Endothelial cell (in vitro differentiated cells): ENCODE measurements around the gene ZNF235. TPM values are rescaled to one million over a fixed set of nuclear protein-coding genes. Genes with fewer than 3 reads are reported as not detected.
A peak's percentile ranks its signal among the peaks of the same experiment; 100 is the strongest.

Experiments used
- DNase-seq: peaks from one replicate; pipeline ENCODE4 v3.0.0; 2021; ENCODE audit warnings: low spot score
- H3K27ac Mint-ChIP-seq: one replicate; pipeline ENCODE4 v1.8.0; 2021; ENCODE audit warnings: mixed read lengths, inconsistent platforms; ENCODE audit not compliant: unreplicated experiment
- H3K27me3 Mint-ChIP-seq: one replicate; pipeline ENCODE4 v1.8.0; 2021; ENCODE audit warnings: mild to moderate bottlenecking, moderate library complexity, mixed read lengths, inconsistent platforms; ENCODE audit not compliant: unreplicated experiment
- H3K36me3 Mint-ChIP-seq: one replicate; pipeline ENCODE4 v1.8.0; 2021; ENCODE audit warnings: mild to moderate bottlenecking, low read depth, mixed read lengths, inconsistent platforms; ENCODE audit not compliant: unreplicated experiment
- H3K4me1 Mint-ChIP-seq: one replicate; pipeline ENCODE4 v1.8.0; 2021; ENCODE audit warnings: mild to moderate bottlenecking, mixed read lengths, inconsistent platforms; ENCODE audit not compliant: unreplicated experiment
- H3K4me3 Mint-ChIP-seq: one replicate; pipeline ENCODE4 v1.8.0; 2021; ENCODE audit warnings: mild to moderate bottlenecking, mixed read lengths, inconsistent platforms; ENCODE audit not compliant: unreplicated experiment
- H3K9me3 Mint-ChIP-seq: one replicate; pipeline ENCODE4 v1.8.0; 2021; ENCODE audit warnings: mixed read lengths, inconsistent platforms; ENCODE audit not compliant: unreplicated experiment
- total RNA-seq: library from RNA; stranded (reverse); fragmentation: NEBNext Ultra II Directional; extraction: Animal tissue kit (Norgen Biotek cat#: 25700); gene quantifications from one replicate; pipeline ENCODE4 v1.2.1, GENCODE V29; 2021; ENCODE audit not compliant: unreplicated experiment
- TF ChIP-seq, protein P1 (sequence below): fragments of 200-600 bp; sonication (generic); IDR thresholded peaks from one replicate; pipeline ENCODE4 v1.5.0; 2021; ENCODE audit warnings: antibody characterized with exemption; ENCODE audit not compliant: unreplicated experiment

ZNF235 gene
- total RNA-seq, 1 donor from 2014 or later: 14.9 TPM

DNA sequence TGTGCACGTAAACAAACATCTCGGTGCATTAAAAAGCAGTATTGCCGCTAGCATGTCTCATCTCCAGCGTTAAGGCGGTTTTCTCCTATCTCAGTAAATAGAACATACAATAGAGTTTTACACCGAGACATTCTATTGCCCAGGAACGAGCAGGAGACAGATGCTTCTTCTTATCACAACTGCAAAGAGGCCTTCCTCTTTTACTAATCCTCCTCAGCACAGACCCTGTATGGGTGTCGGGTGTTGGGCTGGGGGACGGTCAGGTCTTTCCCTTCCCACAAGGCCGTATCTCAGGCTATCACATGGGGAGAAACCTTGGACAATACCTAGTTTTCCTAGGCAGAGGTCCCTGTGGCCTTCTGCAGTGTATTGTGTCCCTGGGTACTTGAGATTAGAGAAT lies 23.9 kb downstream of the ZNF235 start:
- Mint-ChIP-seq H3K27ac (peak overlapping the region; percentile 90), H3K27me3 (peaks cover 2% of the 10 kb centered on the region), H3K9me3 (no peaks in the 10 kb centered on the region), H3K36me3 (peaks cover 35% of the 10 kb centered on the region), H3K4me3 (peak overlapping the region; percentile 6), H3K4me1 (peaks cover 15% of the 10 kb centered on the region)
- peak; percentile 32 for DNase-seq
- TF ChIP-seq, protein P1, sequence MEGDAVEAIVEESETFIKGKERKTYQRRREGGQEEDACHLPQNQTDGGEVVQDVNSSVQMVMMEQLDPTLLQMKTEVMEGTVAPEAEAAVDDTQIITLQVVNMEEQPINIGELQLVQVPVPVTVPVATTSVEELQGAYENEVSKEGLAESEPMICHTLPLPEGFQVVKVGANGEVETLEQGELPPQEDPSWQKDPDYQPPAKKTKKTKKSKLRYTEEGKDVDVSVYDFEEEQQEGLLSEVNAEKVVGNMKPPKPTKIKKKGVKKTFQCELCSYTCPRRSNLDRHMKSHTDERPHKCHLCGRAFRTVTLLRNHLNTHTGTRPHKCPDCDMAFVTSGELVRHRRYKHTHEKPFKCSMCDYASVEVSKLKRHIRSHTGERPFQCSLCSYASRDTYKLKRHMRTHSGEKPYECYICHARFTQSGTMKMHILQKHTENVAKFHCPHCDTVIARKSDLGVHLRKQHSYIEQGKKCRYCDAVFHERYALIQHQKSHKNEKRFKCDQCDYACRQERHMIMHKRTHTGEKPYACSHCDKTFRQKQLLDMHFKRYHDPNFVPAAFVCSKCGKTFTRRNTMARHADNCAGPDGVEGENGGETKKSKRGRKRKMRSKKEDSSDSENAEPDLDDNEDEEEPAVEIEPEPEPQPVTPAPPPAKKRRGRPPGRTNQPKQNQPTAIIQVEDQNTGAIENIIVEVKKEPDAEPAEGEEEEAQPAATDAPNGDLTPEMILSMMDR: no peak

DNA sequence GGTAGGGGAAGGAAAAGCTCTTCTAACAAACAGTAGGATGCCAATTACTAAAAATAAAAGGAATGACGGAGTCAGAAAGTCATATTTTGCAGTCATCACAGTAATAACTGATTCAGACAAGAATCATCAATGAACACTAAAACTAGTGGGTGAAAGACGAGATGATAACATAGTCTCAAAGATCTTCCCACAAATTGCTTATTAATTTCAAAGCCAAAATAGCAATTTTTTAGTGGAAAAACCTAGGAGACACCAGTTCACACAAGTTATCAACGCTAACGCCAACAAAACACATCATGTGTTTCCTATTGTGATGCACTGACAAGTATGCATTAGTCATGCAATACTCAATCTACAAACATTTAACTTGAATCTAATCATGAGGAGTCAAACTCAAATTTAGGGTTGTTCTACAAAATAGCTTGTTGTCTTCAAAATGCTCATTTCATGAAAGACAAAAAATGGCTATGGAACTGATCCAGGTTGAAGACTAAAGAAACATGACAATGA lies 26.6 kb downstream of the ZNF235 start:
- DNase-seq: no peak
- H3K9me3 Mint-ChIP-seq: no peaks in the 10 kb centered on the region
- H3K27me3 Mint-ChIP-seq: no peaks in the 10 kb centered on the region
- H3K27ac Mint-ChIP-seq: no peak overlapping the region
- H3K4me1 Mint-ChIP-seq: peaks cover 15% of the 10 kb centered on the region
- H3K36me3 Mint-ChIP-seq: peaks cover 48% of the 10 kb centered on the region
- H3K4me3 Mint-ChIP-seq: peak overlapping the region; percentile 2
- TF ChIP-seq, protein P1: no peak

DNA sequence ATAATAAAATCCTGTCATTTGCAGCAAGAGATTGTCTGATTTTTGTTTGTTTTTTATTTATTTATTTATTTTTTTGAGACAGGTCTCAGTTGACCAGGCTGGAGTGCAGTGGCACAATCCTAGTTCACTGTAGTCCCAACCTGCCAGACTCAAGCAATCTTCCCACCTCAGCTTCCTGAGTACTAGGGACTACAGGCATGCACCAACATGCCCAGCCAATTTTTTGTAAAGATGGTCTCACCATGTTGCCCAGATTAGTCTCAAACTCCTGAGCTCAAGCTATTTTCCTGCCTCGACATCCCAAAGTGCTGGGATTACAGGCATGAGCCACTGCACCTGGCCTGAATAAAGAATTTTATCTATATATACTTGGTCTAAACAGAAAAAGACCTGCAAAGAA lies 27.5 kb downstream of the ZNF235 start:
- Mint-ChIP-seq H3K4me3 (no peak overlapping the region), H3K27me3 (no peaks in the 10 kb centered on the region), H3K4me1 (peaks cover 15% of the 10 kb centered on the region), H3K36me3 (peaks cover 56% of the 10 kb centered on the region), H3K9me3 (no peaks in the 10 kb centered on the region), H3K27ac (no peak overlapping the region)
- no peak for DNase-seq
- TF ChIP-seq, protein P1: no peak

DNA sequence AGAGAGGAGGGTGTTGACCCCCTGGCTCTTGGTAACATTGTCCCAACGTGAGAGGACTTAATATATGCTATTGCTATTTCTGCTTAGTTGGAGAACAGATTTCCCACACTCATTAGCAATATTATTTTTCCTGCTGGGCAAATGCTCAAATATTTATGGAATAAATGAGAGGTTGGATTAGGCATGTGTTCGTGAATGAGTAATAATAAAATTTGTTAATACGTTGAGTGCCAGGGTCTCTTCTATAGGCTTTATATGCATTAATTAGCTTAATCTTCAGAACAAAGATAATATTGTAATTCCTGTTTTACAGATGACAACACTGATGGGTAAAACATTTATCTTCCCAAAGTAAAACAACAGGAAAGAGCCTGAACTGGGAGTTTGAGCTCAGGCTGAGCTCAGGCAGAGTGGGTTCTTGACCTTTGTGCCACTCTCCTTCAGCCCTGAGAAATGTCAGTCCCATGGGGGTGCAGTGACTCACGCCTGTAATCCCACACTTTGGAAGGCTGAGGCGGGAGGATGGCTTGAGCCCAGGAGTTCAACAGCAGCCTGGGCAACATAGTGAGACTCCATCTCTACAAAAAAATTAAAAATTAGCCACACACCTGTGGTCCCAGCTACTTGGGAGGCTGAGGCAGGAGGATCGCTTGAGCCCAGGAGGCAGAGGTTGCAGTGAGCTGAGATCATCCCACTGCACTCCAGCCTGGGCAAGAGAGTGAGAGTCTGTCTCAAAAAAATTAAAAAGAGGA lies 44.0 kb downstream of the ZNF235 start:
- Mint-ChIP-seq H3K4me1 (peaks cover 6% of the 10 kb centered on the region), H3K4me3 (peak overlapping the region; percentile 90), H3K27me3 (no peaks in the 10 kb centered on the region), H3K27ac (no peak overlapping the region), H3K36me3 (peaks cover 15% of the 10 kb centered on the region), H3K9me3 (no peaks in the 10 kb centered on the region)
- no peak for DNase-seq
- TF ChIP-seq, protein P1: no peak

DNA sequence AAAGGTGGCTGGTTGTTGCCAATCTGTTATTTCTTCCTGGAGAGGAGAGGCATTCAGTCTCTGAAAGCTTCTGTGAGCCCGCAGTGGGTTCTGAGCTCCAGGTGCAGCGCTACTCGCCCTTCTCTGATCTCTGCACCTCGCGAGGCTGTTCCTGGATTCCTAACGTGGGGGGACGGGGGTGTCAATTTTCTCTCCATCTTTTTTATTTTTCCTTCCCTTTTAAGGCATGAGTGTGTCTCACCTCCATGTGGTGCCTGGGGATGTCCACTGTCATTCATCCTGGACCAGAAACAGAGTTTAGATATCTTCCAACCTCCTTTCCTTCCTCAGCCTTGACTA lies 44.5 kb downstream of the ZNF235 start:
- peaks cover 18% of the 10 kb centered on the region for H3K36me3 Mint-ChIP-seq
- H3K27me3 Mint-ChIP-seq: no peaks in the 10 kb centered on the region
- H3K9me3 Mint-ChIP-seq: no peaks in the 10 kb centered on the region
- H3K27ac Mint-ChIP-seq: no peak overlapping the region
- H3K4me1 Mint-ChIP-seq: peaks cover 6% of the 10 kb centered on the region
- DNase-seq: no peak
- TF ChIP-seq, protein P1: no peak
- H3K4me3 Mint-ChIP-seq: peak overlapping the region; percentile 90
